Measurements from ENCODE around the gene AKAP14.
"Not testable (repeated sequence)": the region's sequence is repeated elsewhere in the genome, so short reads cannot be mapped to it uniquely, and the experiment has no call there.

AKAP14 gene

DNA sequence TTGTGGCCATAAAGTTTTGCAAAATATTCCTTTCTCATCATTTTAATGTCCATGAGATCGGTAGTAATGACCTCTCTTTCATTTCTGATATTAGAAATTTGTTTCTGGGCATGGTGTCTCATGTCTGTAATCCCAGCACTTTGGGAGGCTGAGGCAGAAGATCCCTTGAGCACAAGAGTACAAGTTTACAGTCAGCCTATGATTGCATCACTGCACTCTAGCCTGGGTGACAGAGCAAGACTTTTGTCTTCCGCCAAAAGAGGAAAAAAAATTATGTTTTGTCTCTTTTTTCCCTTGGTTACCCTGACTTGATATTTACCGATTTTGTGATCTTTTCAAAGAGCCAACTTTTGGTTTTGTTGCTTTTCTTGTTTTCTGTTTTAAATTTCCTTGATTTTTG is 58.7 kb downstream of the AKAP14 start:
- no peak overlapping the region for H3K27ac ChIP-seq (ENCODE audit: low read depth, low read length)
- no peaks in the 10 kb centered on the region for H3K9me3 ChIP-seq (ENCODE audit: control insufficient read depth in 5 of 5, low read length in 5 of 5)
- H3K9ac ChIP-seq (ENCODE audit: low read length in 5 of 5) = no peak overlapping the region
- H3K27me3 ChIP-seq (ENCODE audit: control insufficient read depth in 5 of 5, insufficient read depth in 4 of 5, low read length in 5 of 5) = no peaks in the 10 kb centered on the region
- H3K36me3 ChIP-seq (ENCODE audit: control insufficient read depth in 5 of 5, insufficient read depth in 5 of 5, low read length in 5 of 5) = no peaks in the 10 kb centered on the region
- no peak overlapping the region for H3K4me3 ChIP-seq (ENCODE audit: low read depth in 1 of 5, low read length in 5 of 5)
- H3K4me1 ChIP-seq (ENCODE audit: control insufficient read depth in 5 of 5, insufficient read depth in 5 of 5, low read length in 5 of 5) = no peaks in the 10 kb centered on the region

DNA sequence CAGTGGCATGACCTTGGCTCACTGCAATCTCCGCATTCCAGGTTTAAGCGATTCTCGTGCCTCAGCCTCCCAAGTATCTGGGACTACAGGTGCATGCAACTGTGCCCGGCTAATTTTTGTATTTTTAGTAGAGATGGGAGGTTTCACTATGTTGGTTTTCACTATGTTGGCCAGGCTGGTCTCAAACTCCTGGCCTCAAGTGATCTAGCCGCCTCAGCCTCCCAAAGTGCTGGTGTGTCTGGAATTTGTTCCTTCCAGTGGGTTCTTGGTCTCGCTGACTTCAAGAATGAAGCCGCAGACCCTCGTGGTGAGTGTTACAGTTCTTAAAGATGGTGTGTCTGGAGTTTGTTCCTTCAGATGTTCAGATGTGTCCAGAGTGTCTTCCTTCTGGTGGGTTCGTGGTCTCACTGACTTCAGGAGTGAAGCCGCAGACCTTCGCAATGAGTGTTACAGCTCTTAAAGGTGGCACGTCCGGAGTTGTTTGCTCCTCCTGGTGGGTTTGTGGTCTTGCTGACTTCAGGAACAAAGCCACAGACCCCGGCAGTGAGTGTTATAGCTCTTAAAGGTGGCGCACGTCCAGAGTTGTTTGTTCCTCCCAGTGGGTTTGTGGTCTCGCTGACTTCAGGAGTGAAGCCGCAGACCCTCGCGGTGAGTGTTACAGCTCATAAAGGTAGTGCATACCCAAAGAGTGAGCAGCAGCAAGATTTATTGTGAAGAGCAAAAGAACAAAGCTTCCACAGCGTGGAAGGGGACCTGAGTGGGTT is 60.3 kb downstream of the AKAP14 start:
- not testable (repeated sequence) for H3K4me3 ChIP-seq (ENCODE audit: low read depth in 1 of 5, low read length in 5 of 5); H3K27me3 ChIP-seq (ENCODE audit: control insufficient read depth in 5 of 5, insufficient read depth in 4 of 5, low read length in 5 of 5); H3K27ac ChIP-seq (ENCODE audit: low read depth, low read length); H3K9me3 ChIP-seq (ENCODE audit: control insufficient read depth in 5 of 5, low read length in 5 of 5); H3K4me1 ChIP-seq (ENCODE audit: control insufficient read depth in 5 of 5, insufficient read depth in 5 of 5, low read length in 5 of 5); H3K9ac ChIP-seq (ENCODE audit: low read length in 5 of 5); H3K36me3 ChIP-seq (ENCODE audit: control insufficient read depth in 5 of 5, insufficient read depth in 5 of 5, low read length in 5 of 5)

DNA sequence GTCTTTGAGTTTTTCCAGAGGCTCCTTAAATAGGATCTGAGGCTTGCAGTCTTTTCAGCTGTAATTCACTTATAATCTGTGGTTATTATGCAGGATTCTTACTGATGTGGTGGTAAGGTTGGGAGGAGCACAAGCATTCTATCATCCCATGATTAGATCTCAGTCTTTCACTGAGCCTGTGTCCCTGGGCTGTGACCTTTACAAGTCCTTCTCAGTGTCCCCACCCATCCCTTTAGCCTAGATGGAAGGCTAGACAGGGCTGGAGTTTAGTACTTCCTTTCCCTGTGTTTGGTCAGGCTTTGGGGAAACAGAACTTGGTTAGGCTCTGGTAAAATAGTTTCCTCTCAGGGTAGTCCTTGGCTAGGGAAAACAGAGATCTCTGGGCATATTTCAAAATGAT is 64.9 kb downstream of the AKAP14 start:
- H3K4me1 ChIP-seq (ENCODE audit: control insufficient read depth in 5 of 5, insufficient read depth in 5 of 5, low read length in 5 of 5) = no peaks in the 10 kb centered on the region

DNA sequence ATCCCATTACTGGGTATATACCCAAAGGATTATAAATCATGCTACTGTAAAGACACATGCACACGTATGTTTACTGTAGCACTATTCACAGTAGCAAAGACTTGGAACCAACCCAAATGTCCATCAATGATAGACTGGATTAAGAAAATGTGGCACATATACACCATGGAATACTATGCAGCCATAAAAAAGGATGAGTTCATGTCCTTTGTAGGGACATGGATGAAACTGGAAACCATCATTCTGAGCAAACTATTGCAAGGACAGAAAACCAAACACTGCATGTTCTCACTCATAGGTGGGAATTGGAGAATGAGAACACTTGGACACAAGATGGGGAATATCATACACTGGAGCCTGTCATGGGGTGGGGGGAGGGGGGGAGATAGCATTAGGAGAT is 71.1 kb downstream of the AKAP14 start:
- not testable (repeated sequence) for H3K36me3 ChIP-seq (ENCODE audit: control insufficient read depth in 5 of 5, insufficient read depth in 5 of 5, low read length in 5 of 5); H3K4me3 ChIP-seq (ENCODE audit: low read depth in 1 of 5, low read length in 5 of 5); H3K27ac ChIP-seq (ENCODE audit: low read depth, low read length); H3K9ac ChIP-seq (ENCODE audit: low read length in 5 of 5); H3K27me3 ChIP-seq (ENCODE audit: control insufficient read depth in 5 of 5, insufficient read depth in 4 of 5, low read length in 5 of 5); H3K9me3 ChIP-seq (ENCODE audit: control insufficient read depth in 5 of 5, low read length in 5 of 5); H3K4me1 ChIP-seq (ENCODE audit: control insufficient read depth in 5 of 5, insufficient read depth in 5 of 5, low read length in 5 of 5)

More for the DNA sequence above, 64.9 kb downstream of the AKAP14 start:
- Histone ChIP-seq H3K27ac (ENCODE audit: low read depth, low read length) (no peak overlapping the region), H3K9me3 (ENCODE audit: control insufficient read depth in 5 of 5, low read length in 5 of 5) (no peaks in the 10 kb centered on the region), H3K9ac (ENCODE audit: low read length in 5 of 5) (no peak overlapping the region), H3K4me3 (ENCODE audit: low read depth in 1 of 5, low read length in 5 of 5) (no peak overlapping the region), H3K36me3 (ENCODE audit: control insufficient read depth in 5 of 5, insufficient read depth in 5 of 5, low read length in 5 of 5) (no peaks in the 10 kb centered on the region), H3K27me3 (ENCODE audit: control insufficient read depth in 5 of 5, insufficient read depth in 4 of 5, low read length in 5 of 5) (peaks cover 0 to 7% (median 0%) of the 10 kb centered on the region in 5 donors)

Measured in subcutaneous abdominal adipose tissue (tissue), 5 donors.